Epithelial cell of proximal tubule (primary cell): Measurements from ENCODE around the gene RUNX1. TPM values are rescaled to one million over a fixed set of nuclear protein-coding genes. Genes with fewer than 3 reads are reported as not detected.

ENCODE experiments used
- DNase-seq: peaks from one replicate; pipeline ENCODE4 v3.0.0-alpha.2; 2011; ENCODE audit warnings: low read depth
- H3K4me3 ChIP-seq: 2 replicates; pipeline ENCODE4 v1.5.1; 2011; ENCODE audit warnings: low read depth, mild to moderate bottlenecking, low read length
- CTCF ChIP-seq: conservative IDR thresholded peaks from 2 replicates; pipeline ENCODE4 v1.5.1; 2012; ENCODE audit warnings: low read depth, mild to moderate bottlenecking, low read length
- total RNA-seq: library from RNA; depleted of rRNA; stranded (reverse); fragments of >200 nt; gene quantifications from 2 replicates; pipeline ENCODE4 v1.2.3, GENCODE V29; 2015

The RUNX1 gene
- total RNA-seq, 1 donor from 2014 or later = 11.3 TPM

- DNase-seq = no peak
- no peak overlapping the region for H3K4me3 ChIP-seq
- TF ChIP-seq CTCF = no peak
Observed at GRCh38 chr21:35046263-35046624, 2.9 kb downstream of the RUNX1 start.

DNA sequence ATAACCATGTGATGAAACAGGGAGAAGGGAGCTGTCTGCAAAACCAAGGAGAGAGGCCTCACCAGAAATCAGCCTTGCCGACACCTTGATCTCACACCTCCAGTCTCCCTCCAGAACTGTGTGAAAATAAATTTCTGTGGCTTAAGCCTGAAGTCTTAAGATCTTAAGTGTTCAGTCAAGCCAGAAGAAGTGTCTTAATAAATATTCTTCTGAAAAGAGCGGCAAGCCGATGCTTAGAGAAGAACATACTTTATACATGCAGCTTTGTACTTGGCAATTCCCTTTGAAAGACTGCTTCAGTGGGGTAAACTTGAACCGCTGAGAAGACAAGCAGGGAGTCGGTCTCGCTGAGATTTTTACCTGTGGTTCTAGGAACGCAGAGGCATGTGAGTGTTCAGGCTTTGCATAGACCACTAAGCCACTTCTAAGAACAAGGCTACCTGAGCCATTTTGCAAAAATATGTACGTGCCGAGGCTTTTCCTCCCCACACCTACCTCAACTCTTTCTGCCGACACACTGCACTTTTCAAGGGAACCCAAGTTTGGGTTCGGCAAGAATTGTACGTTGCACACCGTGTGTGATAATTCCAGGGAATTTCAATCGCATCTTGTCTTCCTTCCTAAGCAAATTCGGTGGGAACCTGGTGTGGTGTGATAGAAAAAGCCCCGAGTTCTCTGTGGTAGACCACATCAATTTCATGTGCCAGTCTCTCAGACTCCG, 3.4 kb downstream of the RUNX1 start:
- H3K4me3 ChIP-seq = no peak overlapping the region
- TF ChIP-seq CTCF = no peak

GRCh38 chr21:35044770-35045541, 4.1 kb downstream of the RUNX1 start:
- no peak overlapping the region for H3K4me3 ChIP-seq
- TF ChIP-seq CTCF = no peak
- DNase-seq = no peak

More for the DNA sequence above, 3.4 kb downstream of the RUNX1 start:
- no peak for DNase-seq

DNA sequence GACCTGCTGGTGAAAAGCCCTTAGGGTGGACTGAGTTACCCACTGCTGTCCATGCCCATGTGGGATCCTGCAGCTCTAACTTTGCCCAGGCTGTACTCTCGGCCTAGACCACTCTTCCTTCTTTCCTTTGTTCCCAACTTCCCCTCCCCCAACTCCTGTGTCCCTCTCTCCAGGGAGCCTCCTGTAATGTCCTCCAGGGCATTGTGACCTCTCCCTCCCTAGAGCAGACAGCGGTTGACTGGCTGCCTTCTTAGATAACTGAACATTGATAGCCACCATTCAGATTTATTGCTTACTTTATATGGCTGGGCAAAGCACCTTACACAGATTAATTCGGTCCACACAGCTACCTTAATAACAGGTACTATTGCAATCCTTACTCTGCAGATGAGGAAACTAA, 5.0 kb downstream of the RUNX1 start:
- TF ChIP-seq CTCF = no peak
- DNase-seq = no peak
- H3K4me3 ChIP-seq = no peak overlapping the region

- no peak for DNase-seq
- H3K4me3 ChIP-seq = no peak overlapping the region
- TF ChIP-seq CTCF = no peak
Observed at GRCh38 chr21:35043549-35043948, 5.6 kb downstream of the RUNX1 start.

DNA sequence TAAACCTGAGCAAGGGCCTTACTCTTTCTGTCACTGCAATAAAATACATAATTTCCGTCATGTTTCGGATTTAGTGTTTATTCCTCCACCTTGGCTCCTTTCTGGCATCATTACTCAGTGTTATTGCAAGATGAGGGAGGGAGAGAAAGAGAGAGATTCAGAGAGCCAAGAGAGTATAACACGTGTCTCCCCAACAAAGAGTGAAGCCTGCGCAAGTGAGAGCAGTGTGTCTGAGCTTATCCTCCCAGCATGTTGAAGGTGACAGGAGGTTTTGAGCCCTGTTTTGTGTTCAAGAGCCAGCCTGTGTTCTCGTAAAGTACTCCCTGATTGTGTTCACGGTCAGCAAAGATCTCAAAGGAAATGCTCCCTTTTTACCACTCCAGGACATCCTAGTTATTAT, 6.3 kb downstream of the RUNX1 start:
- no peak for DNase-seq
- H3K4me3 ChIP-seq = no peak overlapping the region
- TF ChIP-seq CTCF = no peak

DNA sequence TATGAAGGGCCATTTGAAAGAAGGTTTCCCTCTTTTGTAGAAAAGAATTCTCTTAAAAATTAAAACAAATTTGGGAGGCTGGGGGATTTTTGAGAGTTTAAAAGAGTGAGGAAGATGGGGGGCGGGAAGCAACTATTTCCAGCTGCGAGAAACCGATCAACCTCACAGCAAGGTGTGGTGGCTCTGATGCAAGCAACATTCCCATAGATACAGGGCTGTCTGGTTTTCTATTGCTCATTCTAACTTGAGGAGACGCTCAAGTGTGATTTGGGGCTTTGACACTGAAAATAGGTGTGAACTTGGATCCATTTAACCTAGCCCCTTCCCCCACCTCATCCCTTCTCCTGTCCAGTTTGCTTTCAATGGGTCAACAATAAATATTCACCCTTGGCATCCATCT, 7.2 kb downstream of the RUNX1 start:
- no peak overlapping the region for H3K4me3 ChIP-seq
- DNase-seq = no peak
- TF ChIP-seq CTCF = no peak
